ENCODE data around the gene LEMD3.

Gene LEMD3

DNA sequence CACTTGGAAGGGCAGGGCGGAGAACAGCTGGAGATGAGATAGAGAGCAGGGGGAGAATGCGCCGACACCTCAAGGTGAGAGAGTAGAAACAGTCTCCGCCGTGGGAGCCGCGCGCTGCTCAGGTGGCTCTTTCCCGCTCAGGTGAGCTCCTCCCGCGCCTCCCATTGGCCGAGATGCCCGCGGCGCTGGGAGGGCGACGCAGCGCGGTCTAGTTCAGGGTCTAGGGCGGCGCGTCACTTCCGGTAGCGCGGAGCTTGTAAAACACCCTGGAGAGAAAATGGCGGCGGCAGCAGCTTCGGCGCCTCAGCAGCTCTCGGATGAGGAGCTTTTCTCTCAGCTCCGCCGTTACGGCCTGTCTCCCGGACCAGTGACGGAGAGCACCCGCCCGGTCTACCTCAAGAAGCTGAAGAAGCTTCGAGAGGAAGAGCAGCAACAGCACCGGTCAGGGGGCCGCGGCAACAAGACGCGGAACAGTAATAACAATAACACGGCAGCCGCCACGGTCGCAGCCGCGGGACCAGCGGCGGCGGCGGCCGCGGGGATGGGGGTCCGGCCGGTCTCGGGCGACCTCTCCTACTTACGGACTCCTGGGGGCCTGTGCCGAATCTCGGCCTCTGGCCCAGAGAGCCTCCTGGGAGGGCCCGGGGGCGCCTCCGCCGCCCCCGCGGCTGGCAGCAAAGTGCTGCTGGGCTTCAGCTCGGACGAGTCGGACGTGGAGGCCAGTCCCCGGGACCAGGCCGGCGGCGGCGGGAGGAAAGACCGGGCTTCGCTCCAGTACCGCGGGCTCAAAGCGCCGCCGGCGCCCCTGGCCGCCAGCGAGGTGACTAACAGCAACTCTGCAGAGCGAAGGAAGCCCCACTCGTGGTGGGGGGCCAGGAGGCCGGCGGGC is at the start of gene LEMD3:
TSS of gene LEMD3 (plus strand) at position 264 of the 889 bp plus-strand sequence. CDS start at position 278, 14 bp downstream.
- DNase-seq (ENCODE audit: low read depth in 2 of 2, low spot score in 1 of 2): peak; percentile 85

- no peak for DNase-seq (ENCODE audit: low read depth in 2 of 2, low spot score in 1 of 2)
Observed at GRCh38 chr12:65121049-65121955, 48.1 kb upstream of the LEMD3 start, which contains the start of gene WIF1. Gene WIF1, minus strand, starts transcription at chr12:65121305. Its CDS starts 114 bp downstream, at chr12:65121191.

GRCh38 chr12:65121956-65122469 is 47.4 kb upstream of the LEMD3 start:
- DNase-seq (ENCODE audit: low read depth in 2 of 2, low spot score in 1 of 2): no peak

DNA sequence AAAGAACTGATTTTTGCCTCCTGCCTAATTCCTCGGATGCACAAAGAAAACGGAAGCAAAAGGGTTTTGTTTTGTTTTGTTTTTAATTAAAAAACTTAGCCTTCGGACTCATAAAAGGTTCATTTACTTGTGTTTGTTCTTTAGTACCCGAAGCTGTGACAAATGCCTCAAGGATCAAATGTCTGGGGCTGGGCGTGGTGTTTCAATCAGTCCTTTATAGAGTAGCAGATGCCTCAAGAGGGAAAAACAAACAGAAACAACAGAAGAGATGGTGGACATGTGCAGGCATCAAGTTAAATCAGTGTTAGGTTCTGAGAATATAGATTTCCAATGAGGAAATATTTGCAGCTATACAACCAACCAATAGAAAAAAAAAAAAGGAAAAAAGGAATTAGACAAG is 46.7 kb upstream of the LEMD3 start:
- DNase-seq (ENCODE audit: low read depth in 2 of 2, low spot score in 1 of 2): no peak

GRCh38 chr12:65123435-65124063 is 45.8 kb upstream of the LEMD3 start:
- DNase-seq (ENCODE audit: low read depth in 2 of 2, low spot score in 1 of 2): no peak

- DNase-seq (ENCODE audit: low read depth in 2 of 2, low spot score in 1 of 2): no peak
Observed at GRCh38 chr12:65125247-65125646, 44.1 kb upstream of the LEMD3 start.

DNA sequence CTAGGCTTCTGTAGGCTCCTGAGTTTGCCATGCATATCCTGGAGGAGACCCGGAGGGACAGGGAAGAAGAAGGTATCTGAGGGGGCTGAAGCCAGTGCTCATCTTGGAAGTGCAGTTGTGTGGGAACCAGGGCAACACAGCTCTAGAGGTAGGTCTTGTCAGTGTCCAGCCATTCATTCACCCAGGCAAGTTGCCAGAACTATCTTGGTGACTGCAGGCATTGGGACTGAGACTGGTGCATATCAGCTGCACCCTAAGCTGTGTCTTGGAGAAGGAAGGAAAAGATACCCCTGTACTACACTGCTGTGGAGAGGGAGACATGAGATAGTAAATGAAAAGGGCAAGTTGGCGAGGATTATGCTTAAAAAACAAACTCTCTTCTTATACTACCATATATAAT is 43.4 kb upstream of the LEMD3 start:
- DNase-seq (ENCODE audit: low read depth in 2 of 2, low spot score in 1 of 2): no peak

- DNase-seq (ENCODE audit: low read depth in 2 of 2, low spot score in 1 of 2): no peak
Observed at GRCh38 chr12:65126482-65126881, 42.9 kb upstream of the LEMD3 start.

GRCh38 chr12:65133879-65134278 is 35.5 kb upstream of the LEMD3 start:
- DNase-seq (ENCODE audit: low read depth in 2 of 2, low spot score in 1 of 2): no peak

DNA sequence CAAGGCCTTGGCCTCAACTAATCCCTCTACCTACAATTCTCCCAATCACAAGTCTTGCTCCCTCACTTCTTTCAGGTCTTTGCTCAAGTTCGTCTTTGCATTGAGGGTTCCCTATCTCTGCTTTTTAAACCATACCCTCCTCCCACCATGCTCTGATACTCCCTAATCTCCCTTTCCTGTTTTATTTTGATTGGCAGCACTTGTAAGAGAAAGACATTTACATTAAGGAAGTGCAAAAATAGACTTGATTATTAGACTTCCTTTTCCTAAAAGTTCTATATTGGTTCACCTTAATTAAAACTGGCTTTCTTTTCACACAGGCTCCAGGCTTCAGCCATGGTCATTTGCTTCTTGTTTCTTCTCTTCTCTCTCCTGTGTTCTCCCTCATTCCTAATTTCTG is 30.0 kb upstream of the LEMD3 start:
- DNase-seq (ENCODE audit: low read depth in 2 of 2, low spot score in 1 of 2): no peak

- DNase-seq (ENCODE audit: low read depth in 2 of 2, low spot score in 1 of 2): no peak
Observed at GRCh38 chr12:65140738-65141137, 28.6 kb upstream of the LEMD3 start.

DNA sequence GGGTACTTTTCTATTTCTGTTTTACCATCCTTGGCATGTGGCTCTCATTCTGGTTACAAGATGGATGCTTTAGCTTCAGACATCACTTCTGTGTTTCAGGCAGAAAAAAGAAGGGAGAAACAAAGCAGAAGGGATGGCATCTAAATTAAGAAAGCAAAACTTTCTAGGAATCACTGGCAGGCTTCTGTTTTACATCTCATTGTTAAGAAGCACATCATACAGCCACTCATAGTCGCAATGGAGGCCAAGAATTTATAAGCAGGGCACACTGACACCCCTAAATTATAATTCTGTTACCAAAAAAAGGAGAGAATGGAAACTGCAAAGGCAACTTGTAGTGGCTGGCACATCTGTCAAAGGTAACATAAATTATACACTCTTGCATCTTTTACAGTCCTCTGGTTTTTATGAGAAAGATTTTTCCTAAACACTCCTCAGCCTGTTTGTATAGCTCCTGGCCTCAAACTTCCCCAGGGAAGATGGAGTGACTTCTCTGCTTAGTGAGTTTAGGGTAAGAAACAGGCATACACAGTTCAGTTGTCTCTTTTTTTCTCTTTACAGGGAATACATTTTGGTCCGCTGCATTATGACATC is 22.0 kb upstream of the LEMD3 start:
- DNase-seq (ENCODE audit: low read depth in 2 of 2, low spot score in 1 of 2): no peak

GRCh38 chr12:65152012-65152411 is 17.4 kb upstream of the LEMD3 start:
- no peak for DNase-seq (ENCODE audit: low read depth in 2 of 2, low spot score in 1 of 2)

DNA sequence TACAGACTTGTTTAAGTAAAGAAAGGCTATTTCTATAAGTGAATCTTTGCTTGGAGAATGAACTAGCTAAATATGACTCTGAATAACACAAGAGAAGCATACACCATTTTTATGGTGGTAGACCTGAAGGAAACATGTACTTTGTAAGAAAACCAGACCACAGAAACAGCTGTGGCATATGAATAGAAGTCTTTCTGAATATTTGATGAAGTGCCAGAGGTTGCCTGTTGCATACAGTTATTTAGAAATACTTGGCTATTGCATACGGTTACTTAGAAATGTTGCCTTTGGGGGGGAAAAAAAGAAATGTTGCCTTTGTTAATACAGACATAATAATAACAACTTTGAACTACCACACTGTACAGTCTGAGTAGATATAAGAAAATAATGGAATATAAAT is 16.8 kb upstream of the LEMD3 start:
- no peak for DNase-seq (ENCODE audit: low read depth in 2 of 2, low spot score in 1 of 2)

- DNase-seq (ENCODE audit: low read depth in 2 of 2, low spot score in 1 of 2): no peak
Observed at GRCh38 chr12:65155784-65156183, 13.6 kb upstream of the LEMD3 start.

- DNase-seq (ENCODE audit: low read depth in 2 of 2, low spot score in 1 of 2): no peak
Observed at GRCh38 chr12:65156366-65156841, 13.0 kb upstream of the LEMD3 start.

GRCh38 chr12:65157091-65157490 is 12.3 kb upstream of the LEMD3 start:
- DNase-seq (ENCODE audit: low read depth in 2 of 2, low spot score in 1 of 2): no peak

DNA sequence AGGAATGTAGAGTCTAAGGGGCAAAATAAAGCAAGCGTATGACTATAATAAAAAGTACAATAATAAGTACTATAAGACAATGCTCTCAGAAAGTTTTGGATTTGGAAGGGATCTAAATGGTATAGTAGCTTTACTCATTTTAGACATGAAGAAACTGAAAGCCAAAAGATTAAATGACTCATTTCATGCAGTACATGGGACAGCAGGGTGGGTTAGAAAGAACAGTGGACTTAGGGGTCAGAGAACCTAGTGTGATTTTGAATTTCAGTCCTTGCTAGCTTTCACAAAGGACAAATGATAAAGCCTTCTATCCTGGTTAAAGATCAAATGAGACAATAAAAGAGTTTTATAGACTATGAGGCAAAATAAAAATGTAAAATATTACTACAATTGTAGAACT is 6.8 kb upstream of the LEMD3 start:
- DNase-seq (ENCODE audit: low read depth in 2 of 2, low spot score in 1 of 2): no peak

GRCh38 chr12:65164244-65164643 is 5.1 kb upstream of the LEMD3 start:
- DNase-seq (ENCODE audit: low read depth in 2 of 2, low spot score in 1 of 2): no peak

DNA sequence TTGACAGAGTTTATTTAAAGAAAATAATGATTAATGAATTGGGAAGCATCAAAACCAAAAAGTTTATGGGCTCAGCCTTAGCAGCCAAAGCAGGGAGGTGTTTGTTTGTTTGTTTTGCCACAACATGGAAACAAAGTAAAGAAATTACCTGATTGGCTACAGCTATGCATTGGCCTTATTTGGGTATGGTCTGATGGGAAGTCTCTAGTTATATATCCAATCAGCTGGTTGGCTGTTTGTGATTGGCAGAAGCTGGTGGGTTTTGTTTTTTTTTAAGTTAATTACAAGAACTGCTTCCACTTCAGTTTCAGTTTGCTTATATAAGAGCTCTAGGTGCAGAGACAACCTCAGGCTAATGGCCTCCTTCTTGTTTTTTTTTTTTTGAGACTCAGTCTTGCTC is 4.6 kb upstream of the LEMD3 start:
- no peak for DNase-seq (ENCODE audit: low read depth in 2 of 2, low spot score in 1 of 2)

All from stimulated activated CD8-positive, alpha-beta memory T cell treated with anti-CD3 and anti-CD28 coated beads, Interleukin-4, amount 100 ng/mL, for 1 hour (primary cell).